ENCODE measurements around the gene AMT. TPM values are rescaled to one million over a fixed set of nuclear protein-coding genes. Genes with fewer than 3 reads are reported as not detected.

Gene AMT
- total and polyA plus RNA-seq, 2 of the 13 experiments (the other 11 are each of a cell fraction or from before 2014, with no cell fraction given): 35.3 to 59.0 TPM

DNA sequence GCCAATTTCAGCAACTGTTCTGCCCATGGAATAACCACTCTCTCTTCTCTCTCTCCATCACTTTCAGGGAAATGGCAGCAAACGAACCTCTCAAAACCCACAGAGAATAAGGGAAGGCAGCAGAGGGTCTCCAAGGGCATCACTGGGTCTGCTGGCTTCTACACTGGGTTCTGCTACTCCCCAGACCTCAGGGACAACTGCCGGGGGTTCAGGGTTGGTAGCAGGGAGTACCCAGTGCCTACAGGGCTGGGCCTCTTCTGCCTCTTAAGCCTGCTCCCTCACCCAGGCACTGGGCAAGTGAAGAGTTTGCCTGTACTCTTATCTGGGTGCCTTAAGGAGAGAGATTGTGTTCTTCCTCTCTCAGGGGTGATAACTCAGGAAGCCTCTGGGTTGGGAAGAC lies 7.5 kb downstream of the AMT start (continued):
- no peak for TF ChIP-seq NR3C1 (CRISPR knock-in tag; IDR thresholded peaks at IDR 0.05)
- TF ChIP-seq, protein P1, sequence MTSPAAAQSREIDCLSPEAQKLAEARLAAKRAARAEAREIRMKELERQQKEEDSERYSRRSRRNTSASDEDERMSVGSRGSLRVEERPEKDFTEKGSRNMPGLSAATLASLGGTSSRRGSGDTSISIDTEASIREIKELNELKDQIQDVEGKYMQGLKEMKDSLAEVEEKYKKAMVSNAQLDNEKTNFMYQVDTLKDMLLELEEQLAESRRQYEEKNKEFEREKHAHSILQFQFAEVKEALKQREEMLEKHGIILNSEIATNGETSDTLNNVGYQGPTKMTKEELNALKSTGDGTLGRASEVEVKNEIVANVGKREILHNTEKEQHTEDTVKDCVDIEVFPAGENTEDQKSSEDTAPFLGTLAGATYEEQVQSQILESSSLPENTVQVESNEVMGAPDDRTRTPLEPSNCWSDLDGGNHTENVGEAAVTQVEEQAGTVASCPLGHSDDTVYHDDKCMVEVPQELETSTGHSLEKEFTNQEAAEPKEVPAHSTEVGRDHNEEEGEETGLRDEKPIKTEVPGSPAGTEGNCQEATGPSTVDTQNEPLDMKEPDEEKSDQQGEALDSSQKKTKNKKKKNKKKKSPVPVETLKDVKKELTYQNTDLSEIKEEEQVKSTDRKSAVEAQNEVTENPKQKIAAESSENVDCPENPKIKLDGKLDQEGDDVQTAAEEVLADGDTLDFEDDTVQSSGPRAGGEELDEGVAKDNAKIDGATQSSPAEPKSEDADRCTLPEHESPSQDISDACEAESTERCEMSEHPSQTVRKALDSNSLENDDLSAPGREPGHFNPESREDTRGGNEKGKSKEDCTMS (CRISPR knock-in tag; conservative IDR thresholded peaks at IDR 0.05): no peak
- no peak for TF ChIP-seq IKZF4 (CRISPR knock-in tag; IDR thresholded peaks at IDR 0.05; ENCODE audit: borderline replicate concordance, low read depth, not compliant biosample characterization)
- no peak for TF ChIP-seq GLI4 (CRISPR knock-in tag; IDR thresholded peaks at IDR 0.05; ENCODE audit: borderline replicate concordance)
- TF ChIP-seq ONECUT2 (CRISPR knock-in tag; IDR thresholded peaks at IDR 0.05): no peak
- TF ChIP-seq ZNF326 (CRISPR knock-in tag; IDR thresholded peaks at IDR 0.05; ENCODE audit: borderline replicate concordance): no peak
- TF ChIP-seq ZNF776 (CRISPR knock-in tag; IDR thresholded peaks at IDR 0.05): no peak
- no peak for TF ChIP-seq ZNF570 (CRISPR knock-in tag; IDR thresholded peaks at IDR 0.05; ENCODE audit: borderline replicate concordance)
- no peak for TF ChIP-seq GZF1 (CRISPR knock-in tag; IDR thresholded peaks at IDR 0.05)
- no peak for TF ChIP-seq ZNF234 (CRISPR knock-in tag; conservative IDR thresholded peaks at IDR 0.05)
- TF ChIP-seq NFYC (CRISPR knock-in tag; IDR thresholded peaks at IDR 0.05): no peak
- TF ChIP-seq SIX4 (CRISPR knock-in tag; IDR thresholded peaks at IDR 0.05): no peak
- TF ChIP-seq, protein P2, sequence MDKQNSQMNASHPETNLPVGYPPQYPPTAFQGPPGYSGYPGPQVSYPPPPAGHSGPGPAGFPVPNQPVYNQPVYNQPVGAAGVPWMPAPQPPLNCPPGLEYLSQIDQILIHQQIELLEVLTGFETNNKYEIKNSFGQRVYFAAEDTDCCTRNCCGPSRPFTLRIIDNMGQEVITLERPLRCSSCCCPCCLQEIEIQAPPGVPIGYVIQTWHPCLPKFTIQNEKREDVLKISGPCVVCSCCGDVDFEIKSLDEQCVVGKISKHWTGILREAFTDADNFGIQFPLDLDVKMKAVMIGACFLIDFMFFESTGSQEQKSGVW (CRISPR knock-in tag; IDR thresholded peaks at IDR 0.05; ENCODE audit: borderline replicate concordance): no peak
- TF ChIP-seq WIZ (CRISPR knock-in tag; IDR thresholded peaks at IDR 0.05): no peak

Measured in HepG2 (cell line).